Stimulated activated CD8-positive, alpha-beta memory T cell treated with anti-CD3 and anti-CD28 coated beads, Interleukin-4, amount 100 ng/mL, for 1 hour (primary cell): Measurements from ENCODE around the gene RSL24D1.

Experiments
- DNase-seq, 2 donors: peaks; one replicate each; pipeline ENCODE4 v3.0.0-alpha.2; 2020; ENCODE audit warnings: low read depth in 2 of 2, low spot score in 1 of 2

Gene RSL24D1

GRCh38 chr15:55196458-55197361, at the start of gene RSL24D1:
Gene RSL24D1, minus strand, starts transcription at chr15:55196941. Its CDS starts 51 bp downstream, at chr15:55196890.
- peak; percentile 85 to 93 for DNase-seq

- no peak for DNase-seq
Measured at GRCh38 chr15:55245059-55245458, 48.3 kb upstream of the RSL24D1 start.

GRCh38 chr15:55241891-55242290, 45.1 kb upstream of the RSL24D1 start:
- DNase-seq = no peak

- no peak for DNase-seq
Measured at GRCh38 chr15:55241186-55241585, 44.4 kb upstream of the RSL24D1 start.

GRCh38 chr15:55240125-55240760, 43.5 kb upstream of the RSL24D1 start:
- DNase-seq = no peak

GRCh38 chr15:55239440-55240124, 42.8 kb upstream of the RSL24D1 start:
- no peak for DNase-seq

GRCh38 chr15:55238877-55239276, 42.1 kb upstream of the RSL24D1 start:
- no peak for DNase-seq

GRCh38 chr15:55237219-55238130, 40.7 kb upstream of the RSL24D1 start:
- DNase-seq = no peak

GRCh38 chr15:55235546-55236036, 38.9 kb upstream of the RSL24D1 start:
- DNase-seq = no peak

GRCh38 chr15:55234800-55235104, 38.0 kb upstream of the RSL24D1 start:
- no peak for DNase-seq

- no peak for DNase-seq
Measured at GRCh38 chr15:55234104-55234799, 37.5 kb upstream of the RSL24D1 start.

- no peak for DNase-seq
Measured at GRCh38 chr15:55231455-55231854, 34.7 kb upstream of the RSL24D1 start.

- no peak for DNase-seq
Measured at GRCh38 chr15:55230953-55231352, 34.2 kb upstream of the RSL24D1 start.

GRCh38 chr15:55230051-55230670, 33.4 kb upstream of the RSL24D1 start:
- DNase-seq = no peak

- DNase-seq = no peak
Measured at GRCh38 chr15:55226127-55226526, 29.4 kb upstream of the RSL24D1 start.

- no peak for DNase-seq
Measured at GRCh38 chr15:55224892-55225291, 28.2 kb upstream of the RSL24D1 start.

- no peak for DNase-seq
Measured at GRCh38 chr15:55222588-55222987, 25.8 kb upstream of the RSL24D1 start.

GRCh38 chr15:55221090-55222011, 24.6 kb upstream of the RSL24D1 start:
- no peak for DNase-seq

GRCh38 chr15:55220606-55221005, 23.9 kb upstream of the RSL24D1 start:
- DNase-seq = no peak
